GM21367 (cell line): Measurements from ENCODE around the gene CRISPLD2.

Experiments
- ATAC-seq: cut with Tn5 transposase; IDR thresholded peaks from one replicate; pipeline ENCODE4 v1.9.1; 2021; ENCODE audit not compliant: unreplicated experiment

CRISPLD2 gene

DNA sequence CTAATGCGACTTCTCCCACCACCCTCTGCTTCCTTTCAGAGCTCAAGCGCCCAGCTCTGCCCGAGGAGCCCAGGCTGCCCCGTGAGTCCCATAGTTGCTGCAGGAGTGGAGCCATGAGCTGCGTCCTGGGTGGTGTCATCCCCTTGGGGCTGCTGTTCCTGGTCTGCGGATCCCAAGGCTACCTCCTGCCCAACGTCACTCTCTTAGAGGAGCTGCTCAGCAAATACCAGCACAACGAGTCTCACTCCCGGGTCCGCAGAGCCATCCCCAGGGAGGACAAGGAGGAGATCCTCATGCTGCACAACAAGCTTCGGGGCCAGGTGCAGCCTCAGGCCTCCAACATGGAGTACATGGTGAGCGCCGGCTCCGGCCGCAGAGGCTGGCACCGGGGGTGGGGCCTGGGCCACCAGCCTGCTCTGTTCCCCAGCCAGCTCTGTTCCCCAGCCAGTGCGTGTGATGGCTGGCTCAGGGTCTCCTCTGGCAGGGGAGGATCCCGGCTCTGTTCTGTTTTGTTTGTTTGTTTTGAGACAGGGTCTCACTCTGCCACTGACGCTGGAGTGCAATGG is 18.7 kb downstream of the CRISPLD2 start:
- no peak for ATAC-seq

DNA sequence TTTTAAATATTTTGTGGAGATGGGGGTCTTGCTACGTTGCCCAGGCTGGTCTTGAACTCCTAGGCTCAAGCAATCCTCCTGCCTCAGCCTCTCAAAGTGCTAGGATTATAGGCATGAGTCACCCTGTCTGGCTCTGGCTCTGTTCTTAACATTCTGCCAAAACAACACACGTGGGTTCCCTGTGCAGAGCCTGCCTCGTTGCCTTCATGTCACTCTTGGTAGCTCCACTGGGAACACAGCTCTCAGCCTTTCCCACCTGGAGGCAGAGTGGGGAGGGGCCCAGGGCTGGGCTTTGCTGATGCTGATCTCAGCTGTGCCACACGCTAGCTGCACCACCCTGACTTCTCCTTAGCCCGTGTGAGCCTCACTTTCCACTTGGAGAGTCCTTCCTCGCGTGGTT is 19.3 kb downstream of the CRISPLD2 start:
- no peak for ATAC-seq

DNA sequence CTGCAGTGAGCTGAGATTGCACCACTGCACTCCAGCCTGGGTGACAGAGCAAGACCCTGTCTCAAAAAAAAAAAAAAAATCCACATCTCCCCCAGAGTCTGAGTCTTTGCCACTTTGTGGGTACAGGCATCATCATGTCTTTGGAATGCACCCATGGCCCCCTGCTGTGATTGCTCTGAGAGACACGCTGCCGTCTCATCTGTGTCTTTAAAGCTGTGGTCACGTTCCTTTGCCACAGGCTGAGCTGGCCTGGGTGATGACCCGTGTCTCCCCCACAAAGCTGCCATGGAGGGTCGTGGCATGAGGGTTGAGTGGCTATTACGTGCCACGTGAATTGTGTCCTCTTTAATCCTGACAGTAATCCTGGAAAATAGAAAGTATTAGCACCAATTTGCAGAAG is 20.2 kb downstream of the CRISPLD2 start:
- no peak for ATAC-seq

DNA sequence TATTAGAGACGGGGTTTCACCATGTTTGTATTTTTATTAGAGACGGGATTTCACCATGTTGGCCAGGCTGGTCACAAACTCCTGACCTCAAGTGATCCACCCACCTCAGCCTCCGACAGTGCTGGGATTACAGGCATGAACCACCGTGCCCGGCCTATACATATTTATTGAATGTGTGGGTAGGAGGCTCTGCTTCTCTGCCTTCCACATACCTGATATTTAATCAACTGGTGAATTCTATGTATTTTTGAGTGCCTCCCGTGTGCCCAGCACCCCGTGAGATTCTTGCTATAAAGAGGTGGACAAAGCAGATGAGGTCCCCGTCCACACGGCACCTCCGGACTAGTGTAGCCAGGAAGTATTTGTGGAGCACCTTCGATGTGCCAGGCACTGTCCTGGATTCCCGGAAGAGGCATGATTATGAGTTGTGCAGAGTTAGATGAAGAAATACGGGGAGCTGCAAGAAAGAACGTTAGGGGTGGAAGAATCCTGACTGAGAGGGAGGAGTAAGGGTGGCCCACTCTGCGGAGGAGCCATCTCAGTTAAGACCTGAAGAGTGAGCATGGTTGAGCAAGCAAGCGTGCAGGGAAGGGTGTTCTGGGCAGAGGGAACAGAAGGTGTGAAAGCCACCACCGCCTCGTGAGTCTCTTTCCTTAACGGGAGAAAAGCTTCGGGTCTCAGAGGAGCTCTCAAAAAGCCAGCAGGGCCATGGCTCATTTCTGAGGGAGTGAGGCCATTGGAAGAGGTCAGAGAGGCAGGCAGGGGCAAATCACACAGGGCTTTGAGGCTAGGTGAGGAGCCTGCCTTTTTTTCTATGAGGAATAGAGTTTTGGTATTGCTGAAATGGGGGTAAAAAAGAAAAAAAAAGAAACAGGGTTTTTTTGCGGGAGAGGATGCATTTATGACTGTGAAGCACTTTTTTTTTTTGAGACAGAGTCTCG is 21.2 kb downstream of the CRISPLD2 start:
- ATAC-seq, result no peak

DNA sequence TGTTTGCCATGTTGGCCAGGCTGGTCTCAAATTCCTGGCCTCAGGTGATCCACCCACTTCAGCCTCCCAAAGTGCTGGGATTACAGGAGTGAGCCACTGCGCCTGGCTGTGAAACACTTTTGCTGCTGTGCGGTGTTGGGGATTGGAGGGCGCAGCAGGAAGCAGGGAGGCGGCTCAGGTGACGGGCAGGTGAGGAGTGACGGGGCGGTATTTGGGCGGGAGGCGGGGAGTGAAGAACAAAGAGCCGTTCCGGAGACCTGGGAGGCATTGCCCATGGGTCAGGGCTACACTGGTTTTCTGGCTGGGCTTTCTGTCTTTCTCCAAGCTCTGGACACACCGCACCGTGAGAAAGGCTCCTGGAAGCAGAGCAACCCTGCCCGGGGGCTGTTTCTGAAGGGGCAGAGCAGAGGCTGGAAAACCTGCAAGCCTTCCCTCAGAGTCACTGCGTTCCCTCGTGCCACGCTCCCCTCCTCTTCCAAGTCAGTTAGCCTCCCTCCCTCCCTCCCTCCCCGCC is 22.1 kb downstream of the CRISPLD2 start:
- ATAC-seq, result no peak

DNA sequence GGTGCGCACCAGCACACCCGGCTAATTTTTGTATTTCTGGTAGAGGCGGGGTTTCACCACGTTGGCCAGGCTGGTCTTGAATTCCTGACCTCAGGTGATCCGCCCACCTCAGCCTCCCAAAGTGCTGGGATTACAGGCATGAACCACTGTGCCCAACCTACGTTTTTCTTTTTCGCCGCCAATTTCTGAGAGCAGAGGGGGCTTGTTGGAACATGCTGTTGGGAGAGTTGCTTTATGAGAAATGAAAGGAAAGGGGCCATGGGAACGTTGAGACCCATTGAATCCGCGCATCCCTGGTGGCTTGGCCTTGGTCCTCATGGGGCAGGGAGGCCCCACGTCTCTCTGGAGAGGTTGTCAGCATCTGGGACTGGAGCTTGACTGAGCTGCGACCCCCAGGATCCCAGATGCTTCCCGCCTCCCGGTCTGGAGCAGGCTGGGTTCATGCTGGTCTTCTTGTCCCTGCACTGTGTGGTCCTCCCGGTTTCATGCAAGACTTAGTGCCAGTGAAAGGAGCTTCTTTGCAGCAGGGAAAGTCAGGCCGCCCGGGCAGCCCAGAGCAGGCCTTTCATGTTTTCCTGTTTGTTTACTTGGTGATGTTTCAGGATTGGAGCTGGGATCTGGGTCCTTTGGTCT is 22.8 kb downstream of the CRISPLD2 start:
- no peak for ATAC-seq

DNA sequence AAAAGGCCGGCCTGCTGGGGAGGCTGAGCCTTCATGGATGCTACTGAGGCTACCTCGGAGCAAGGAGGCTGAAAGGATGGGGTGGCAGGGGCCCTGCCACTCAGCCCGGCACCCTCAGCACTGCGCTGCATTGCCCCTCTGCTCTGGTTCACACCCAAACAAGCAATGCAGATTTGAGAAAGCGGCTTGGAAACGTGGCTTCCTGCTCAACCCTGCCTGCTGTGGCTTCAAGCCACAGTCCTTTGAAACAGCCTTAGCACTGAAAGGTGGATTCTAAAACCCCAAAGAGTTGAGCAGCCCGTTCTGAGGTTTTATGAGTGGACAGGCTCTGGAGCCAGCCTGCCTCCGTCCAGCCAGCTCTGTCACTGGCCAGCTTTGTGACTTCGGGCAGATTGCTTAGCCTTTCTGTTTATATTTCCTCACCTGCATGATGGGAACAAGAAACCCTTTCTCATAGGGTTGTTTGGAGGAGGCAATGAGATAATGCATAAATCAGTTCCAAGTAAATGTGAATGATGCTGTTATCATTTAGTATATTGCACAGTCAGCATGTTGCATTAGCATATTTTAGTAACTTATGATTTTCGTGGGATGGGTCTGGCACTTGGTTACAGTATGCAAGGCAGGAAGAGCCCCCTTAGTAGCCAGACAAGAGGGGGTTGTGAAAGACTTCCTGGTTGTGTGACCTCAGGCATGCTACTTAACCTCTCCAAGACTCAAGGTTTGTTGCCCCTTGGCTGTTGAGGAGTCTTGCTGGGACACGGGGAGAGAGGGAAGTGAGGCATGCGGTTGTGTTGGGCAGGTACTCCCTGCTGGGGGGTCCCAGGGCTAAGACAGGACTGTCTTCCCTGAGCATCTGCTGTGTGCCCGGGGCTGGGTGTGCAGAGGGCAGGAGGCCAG is 23.6 kb downstream of the CRISPLD2 start:
- ATAC-seq, result no peak

DNA sequence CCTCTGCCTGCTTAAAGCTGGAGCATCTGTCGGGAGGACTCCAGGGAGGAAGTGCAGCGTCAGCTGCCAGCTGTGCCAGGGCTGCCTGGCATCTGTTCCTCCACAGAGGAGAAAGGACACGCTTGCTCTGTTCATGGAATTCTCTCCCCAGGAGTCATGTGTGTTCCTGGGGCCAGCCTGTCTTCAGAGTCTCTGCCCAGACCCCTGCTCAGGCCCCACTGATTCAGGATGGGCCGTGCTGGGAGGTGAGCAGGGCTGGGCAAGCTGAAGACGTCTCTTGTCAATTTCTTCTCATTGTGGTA is 24.2 kb downstream of the CRISPLD2 start:
- no peak for ATAC-seq

DNA sequence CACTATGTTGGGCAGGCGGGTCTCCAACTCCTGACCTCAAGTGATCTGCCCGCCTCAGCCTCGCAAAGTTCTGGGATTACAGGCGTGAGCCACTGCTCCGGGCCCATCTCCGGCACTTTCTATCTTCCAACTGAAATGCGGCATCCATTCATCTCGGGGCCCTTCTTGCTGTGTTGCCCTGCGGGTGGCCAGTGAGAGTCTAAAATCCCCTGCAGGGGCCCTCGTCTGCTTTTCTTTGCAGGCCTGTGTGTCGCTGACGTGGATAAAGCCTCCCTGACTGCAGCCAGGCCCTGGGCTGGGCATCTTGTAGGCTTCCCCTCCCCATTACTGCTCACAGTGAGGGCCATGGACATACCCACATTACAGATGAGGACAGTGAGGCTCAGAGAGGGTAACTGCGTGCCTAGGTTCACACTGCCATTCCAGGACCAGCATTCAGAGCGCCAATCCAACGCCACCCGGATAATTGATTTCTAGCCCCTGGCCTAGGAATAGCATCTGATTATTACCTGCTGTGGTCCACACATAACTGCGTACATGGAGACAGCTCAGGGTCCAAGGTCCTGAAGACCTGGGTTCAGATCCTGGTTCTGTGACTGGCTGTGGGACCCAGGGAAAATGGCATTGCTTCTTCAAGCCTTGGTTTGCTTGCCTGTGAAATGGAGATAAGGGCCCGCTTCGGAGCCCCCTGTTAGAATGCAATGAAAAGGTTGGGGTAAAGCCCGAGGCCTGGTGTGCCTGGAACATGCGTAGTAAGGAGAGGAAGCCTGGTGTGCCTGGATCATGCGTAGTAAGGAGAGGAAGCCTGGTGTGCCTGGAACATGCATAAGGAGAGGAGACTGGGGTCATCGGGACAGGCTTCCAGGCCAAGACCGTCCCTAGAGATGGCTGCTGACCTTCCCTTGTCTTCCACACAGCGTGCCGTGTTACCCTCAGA is 25.0 kb downstream of the CRISPLD2 start:
- ATAC-seq, result no peak

DNA sequence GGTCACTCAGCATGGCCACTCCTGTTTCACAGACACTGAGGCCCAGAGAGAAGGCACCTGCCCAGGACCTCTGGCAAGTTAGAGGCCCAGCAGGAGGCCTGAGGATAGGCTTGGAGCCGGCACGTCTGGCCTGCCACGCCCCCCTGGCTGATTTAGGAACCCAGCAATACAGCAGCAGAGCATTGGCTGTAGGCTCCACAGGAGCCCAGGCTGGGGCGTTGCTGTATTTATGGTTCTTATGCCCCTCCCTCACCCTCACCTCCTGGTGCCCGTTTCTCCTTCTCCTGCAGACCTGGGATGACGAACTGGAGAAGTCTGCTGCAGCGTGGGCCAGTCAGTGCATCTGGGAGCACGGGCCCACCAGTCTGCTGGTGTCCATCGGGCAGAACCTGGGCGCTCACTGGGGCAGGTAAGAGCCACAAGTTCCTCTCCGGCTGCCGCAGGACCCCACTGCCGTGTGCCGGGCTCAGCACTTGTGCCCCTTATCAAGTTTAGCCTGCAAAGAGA is 25.8 kb downstream of the CRISPLD2 start:
- ATAC-seq, result no peak

DNA sequence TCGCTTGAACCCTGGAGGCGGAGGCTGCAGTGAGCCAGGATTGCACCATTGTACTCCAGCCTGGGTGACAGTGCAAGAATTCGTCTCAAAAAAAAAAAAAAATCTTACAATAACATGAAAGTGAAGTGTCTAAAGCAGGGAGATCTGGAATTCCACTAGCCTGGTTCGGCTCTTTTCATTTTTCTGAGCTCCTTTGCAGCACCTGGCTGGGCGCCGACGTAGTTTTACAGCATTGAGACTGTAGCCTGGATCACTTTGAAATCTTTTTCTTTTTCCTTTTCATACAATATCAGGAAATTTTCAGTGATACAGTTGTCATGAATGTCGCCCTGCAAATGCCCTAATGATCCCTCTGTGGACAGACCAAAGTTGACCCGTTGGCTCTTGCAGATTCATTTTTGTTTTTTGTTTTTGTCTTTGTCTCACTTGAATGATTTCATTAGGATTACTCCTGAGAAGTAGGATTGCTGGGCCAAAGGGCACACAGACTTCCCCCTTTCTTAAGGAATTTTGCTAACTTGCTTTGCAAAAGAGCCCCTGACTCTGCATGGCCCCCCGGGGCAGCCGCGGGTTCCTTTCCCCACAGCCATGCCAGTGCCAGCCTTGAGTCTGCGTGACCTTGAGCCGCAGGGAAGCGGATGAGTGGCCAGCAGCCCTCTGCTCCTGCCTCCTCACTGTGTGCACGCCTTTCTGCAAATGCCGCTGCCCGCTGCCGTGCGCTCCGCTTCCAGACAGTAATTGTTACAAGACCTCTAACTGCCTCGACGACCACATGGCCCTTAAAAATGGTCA is 28.0 kb downstream of the CRISPLD2 start:
- ATAC-seq, result no peak

DNA sequence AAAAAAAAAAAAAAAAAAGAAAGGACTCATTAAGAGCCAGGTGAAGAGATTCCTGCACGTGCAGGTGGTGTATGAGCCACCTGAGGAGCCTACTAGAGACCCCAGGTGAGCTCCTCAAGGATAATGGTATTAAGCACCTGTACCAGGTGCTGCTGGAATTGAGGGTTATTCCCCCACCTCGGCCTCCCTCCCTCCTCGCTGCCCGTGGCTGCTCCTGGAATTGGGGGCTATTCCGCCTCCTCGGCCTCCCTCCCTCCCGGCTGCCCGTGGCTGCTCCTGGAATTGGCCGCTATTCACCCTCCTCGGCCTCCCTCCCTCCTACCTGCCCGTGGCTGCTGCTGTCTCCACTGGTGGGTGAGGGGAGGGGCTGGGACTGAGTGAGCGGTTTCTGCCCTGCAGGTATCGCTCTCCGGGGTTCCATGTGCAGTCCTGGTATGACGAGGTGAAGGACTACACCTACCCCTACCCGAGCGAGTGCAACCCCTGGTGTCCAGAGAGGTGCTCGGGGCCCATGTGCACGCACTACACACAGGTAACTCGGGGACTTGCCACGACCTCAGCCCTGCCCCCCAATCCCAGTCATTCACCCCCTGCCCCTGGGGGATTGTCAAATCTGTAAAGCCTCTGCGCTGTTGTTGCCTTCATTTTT is 29.3 kb downstream of the CRISPLD2 start:
- ATAC-seq, result no peak

DNA sequence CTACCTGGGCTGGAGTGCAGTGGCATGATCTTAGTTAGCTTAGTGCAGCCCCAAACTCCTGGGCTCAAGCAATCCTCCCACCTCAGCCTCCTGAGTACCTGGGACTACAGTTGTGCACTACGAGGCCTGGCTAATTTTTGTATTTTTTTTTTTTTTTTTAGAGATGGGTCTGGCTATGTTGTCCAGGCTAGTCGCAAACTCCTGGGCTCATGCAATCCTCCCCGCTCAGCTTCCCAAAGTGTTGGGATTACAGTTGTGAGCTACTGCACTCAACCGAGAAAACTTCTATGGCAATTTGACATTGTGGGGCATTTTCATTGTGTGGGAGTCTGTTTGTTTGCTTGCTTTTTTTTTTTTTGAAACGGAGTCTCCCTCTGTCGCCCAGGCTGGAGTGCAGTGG is 30.0 kb downstream of the CRISPLD2 start:
- no peak for ATAC-seq

DNA sequence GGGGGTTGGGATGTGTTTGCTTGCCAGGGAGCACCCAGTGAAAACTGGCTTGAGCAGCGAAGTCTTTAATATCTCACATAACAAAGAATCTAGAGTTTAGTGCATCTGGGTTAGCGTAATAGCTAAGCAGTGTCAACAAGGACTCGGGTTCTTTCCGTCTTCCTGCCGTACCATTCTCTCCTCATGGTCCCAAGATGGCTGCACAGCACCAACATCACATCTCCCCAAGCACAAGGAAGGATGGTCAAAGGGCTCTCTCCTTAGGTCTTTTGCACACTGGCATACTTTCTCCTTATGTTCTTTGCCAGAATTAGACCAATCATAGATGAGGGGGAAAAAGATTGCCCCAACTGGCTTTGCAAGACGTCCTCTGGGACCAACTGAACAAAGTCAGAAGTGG is 30.9 kb downstream of the CRISPLD2 start:
- no peak for ATAC-seq

DNA sequence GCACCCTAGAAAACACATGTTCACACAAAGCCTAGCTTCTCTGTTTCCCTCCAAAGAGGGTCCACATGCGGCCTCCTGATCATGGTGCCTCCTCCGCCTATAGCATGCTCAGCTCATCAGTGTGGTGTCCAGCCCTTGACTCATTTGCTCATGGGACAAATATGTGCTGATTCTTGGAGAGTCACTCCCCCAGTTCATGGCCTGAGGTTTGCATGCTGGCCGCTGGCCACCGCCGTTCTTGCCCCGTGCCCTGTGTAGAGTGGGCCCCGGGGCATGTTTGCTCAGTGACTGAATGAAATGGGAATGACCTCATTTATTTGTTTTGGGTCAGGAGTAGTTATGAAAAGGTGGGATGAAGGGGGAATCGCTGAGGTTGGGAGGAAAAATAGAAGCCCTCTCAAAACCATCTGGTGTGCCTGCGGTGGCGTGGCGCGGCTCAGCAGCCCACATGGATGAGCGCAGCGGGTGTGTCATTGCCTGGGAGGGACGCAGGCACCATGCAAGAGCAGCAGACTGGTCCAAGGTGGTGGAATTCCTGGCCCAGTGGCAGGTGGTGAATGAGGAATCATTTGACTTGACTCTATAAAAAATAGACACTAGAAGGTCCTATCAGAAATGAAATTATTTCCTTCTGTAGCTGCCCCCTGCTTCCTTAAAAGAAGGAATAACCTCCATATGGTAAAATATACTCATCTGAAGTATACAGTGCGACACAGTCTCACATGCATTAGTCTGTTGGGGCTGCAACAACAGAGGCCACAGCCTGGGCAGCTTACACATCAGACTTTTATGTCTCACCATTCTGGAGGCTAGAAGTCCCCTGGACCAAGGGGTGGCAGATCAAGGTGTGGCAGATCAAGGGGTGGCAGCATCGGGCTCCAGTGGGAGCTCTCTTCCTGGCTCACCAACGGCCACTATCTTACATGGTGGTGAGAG is 31.7 kb downstream of the CRISPLD2 start:
- ATAC-seq, result no peak

DNA sequence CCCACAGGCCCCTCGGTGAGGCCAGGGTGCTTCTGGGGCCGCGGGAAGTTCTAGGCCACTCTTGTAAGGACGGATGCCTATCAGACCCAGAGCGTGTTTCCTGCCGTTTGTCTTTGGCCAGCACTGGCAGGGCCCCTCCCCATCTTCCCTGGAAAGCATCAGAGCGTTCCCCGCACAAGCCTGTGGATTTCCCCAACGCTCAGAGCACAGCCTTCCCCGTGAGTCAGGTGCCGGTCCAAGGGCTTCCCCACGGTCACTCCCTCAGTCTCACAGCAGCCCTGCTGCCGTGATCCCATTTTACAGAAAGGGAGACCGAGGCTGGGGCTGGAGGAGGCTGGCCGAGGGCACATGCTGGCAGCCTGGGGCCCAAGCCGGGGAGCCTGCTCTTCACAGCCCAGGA is 33.7 kb downstream of the CRISPLD2 start:
- no peak for ATAC-seq

DNA sequence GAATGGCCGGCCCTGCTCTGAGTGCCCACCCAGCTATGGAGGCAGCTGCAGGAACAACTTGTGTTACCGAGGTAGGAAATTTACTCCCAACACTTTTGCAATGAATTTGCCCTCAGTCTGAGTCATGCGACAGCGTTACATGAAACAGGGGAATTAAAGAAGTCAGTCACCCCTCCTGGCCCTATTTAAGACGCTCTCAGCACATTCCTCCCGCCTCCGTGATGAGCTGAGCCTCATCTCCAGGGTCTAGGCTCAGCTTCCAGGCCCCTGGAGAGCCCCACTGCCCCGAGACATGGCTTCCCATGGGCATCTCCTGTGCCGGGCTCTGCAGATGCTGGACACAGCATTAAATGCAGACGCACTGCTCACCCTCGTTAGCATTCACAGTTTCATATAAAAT is 35.0 kb downstream of the CRISPLD2 start:
- ATAC-seq, result no peak
